Measurements from ENCODE around the gene CNTRL.

DNA sequence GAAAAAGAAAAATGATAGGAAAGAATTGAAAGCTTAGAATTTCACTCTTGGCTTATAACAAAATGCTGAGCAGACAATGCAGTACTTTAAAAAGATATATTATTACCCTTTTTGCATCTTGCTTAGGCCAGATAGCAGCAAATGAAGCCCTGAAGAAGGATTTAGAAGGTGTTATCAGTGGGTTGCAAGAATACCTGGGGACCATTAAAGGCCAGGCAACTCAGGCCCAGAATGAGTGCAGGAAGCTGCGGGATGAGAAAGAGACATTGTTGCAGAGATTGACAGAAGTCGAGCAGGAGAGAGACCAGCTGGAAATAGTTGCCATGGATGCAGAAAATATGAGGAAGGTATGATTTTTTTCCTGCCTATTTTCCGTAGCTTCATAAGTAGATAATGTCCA is 50.8 kb downstream of the CNTRL start:
- TF ChIP-seq CTCF (IDR thresholded peaks at IDR 0.05) (no peak), EZH2 (IDR thresholded peaks at IDR 0.05; ENCODE audit: borderline replicate concordance, insufficient read depth, low read depth, low read length, poor library complexity, severe bottlenecking) (no peak)
